GM23248 (cell line): Measurements from ENCODE around the gene SALL2. TPM values are rescaled to one million over a fixed set of nuclear protein-coding genes. Genes with fewer than 3 reads are reported as not detected.

Experiments
- DNase-seq: peaks from one replicate; pipeline ENCODE4 v3.0.0-alpha.2; 2015
- H2AFZ ChIP-seq: fragments of 200-600 bp; sonication (generic); 2 replicates; pipeline ENCODE4 v1.6.1; 2016; ENCODE audit warnings: antibody characterized with exemption
- H3F3A ChIP-seq: fragments of 200-600 bp; sonication (generic); 2 replicates; pipeline ENCODE4 v1.6.1; 2016; ENCODE audit warnings: mild to moderate bottlenecking, antibody characterized with exemption, mixed run types; ENCODE audit not compliant: insufficient read depth
- H3K27ac ChIP-seq: fragments of 200-600 bp; sonication (generic); 2 replicates; pipeline ENCODE4 v1.5.1; 2016; ENCODE audit warnings: mild to moderate bottlenecking
- H3K27me3 ChIP-seq: fragments of 200-600 bp; sonication (generic); replicated peaks from 2 replicates; pipeline ENCODE4 v1.6.1; 2016; ENCODE audit warnings: mild to moderate bottlenecking; ENCODE audit not compliant: insufficient read depth
- H3K36me3 ChIP-seq: fragments of 200-600 bp; sonication (generic); 2 replicates; pipeline ENCODE4 v1.6.1; 2016; ENCODE audit warnings: low read depth, mild to moderate bottlenecking
- H3K4me1 ChIP-seq: fragments of 200-600 bp; sonication (generic); 2 replicates; pipeline ENCODE4 v1.6.1; 2016; ENCODE audit warnings: mild to moderate bottlenecking; ENCODE audit not compliant: insufficient read depth
- H3K4me2 ChIP-seq: fragments of 200-600 bp; sonication (generic); one replicate; pipeline ENCODE4 v1.6.1; 2016; ENCODE audit warnings: mild to moderate bottlenecking; ENCODE audit not compliant: unreplicated experiment
- H3K4me3 ChIP-seq: fragments of 200-600 bp; sonication (generic); 2 replicates; pipeline ENCODE4 v1.5.1; 2016; ENCODE audit warnings: mild to moderate bottlenecking
- H3K79me2 ChIP-seq: fragments of 200-600 bp; sonication (generic); 2 replicates; pipeline ENCODE4 v1.6.1; 2016; ENCODE audit warnings: mild to moderate bottlenecking; ENCODE audit not compliant: insufficient read depth
- H3K9ac ChIP-seq: fragments of 200-600 bp; sonication (generic); 2 replicates; pipeline ENCODE4 v1.6.1; 2016; ENCODE audit warnings: mild to moderate bottlenecking
- H3K9me2 ChIP-seq: fragments of 200-600 bp; sonication (generic); 2 replicates; pipeline ENCODE4 v1.6.1; 2016; ENCODE audit warnings: mixed run types, mild to moderate bottlenecking, moderate library complexity; ENCODE audit not compliant: insufficient read depth
- H3K9me3 ChIP-seq: fragments of 200-600 bp; sonication (generic); one replicate; pipeline ENCODE4 v1.6.1; 2017; ENCODE audit warnings: low read depth
- H4K20me1 ChIP-seq: fragments of 200-600 bp; sonication (generic); 2 replicates; pipeline ENCODE4 v1.6.0; 2016; ENCODE audit not compliant: insufficient read depth
- EZH2 ChIP-seq: fragments of 200-600 bp; sonication (generic); IDR thresholded peaks from 2 replicates; pipeline ENCODE4 v1.6.1; 2018; ENCODE audit warnings: antibody characterized with exemption, mild to moderate bottlenecking; ENCODE audit not compliant: insufficient read depth, poor library complexity, severe bottlenecking
- EZH2phosphoT487 ChIP-seq: fragments of 200-600 bp; sonication (generic); IDR thresholded peaks from 2 replicates; pipeline ENCODE4 v1.6.1; 2018; ENCODE audit warnings: antibody characterized with exemption, moderate library complexity, mild to moderate bottlenecking, low read depth; ENCODE audit not compliant: insufficient read depth
- WGBS, 2 experiments: methylation state at CpG; one replicate each; pipeline ENCODE4 v1.1.6; 2015 to 2017; ENCODE audit warnings: low lambda C conversion rate in 2 of 2, low coverage in 1 of 2; ENCODE audit errors: missing lambda C conversion rate in 2 of 2; 5-methylcytosine and 5-hydroxymethylcytosine counted together
- in situ Hi-C: fragments of 300-500 bp; cut with MboI; formaldehyde crosslinking; loops from 2 replicates; pipeline ENCODE4 v1.15.0; 2020
- polyA plus RNA-seq: library from polyadenylated mRNA; unstranded; fragments of >200 nt; fragmentation: Nextera tagmentation; extraction: Ambion mirVana; gene quantifications from 2 replicates; pipeline ENCODE4 v1.2.1, GENCODE V29; 2016
- total RNA-seq: library from RNA; depleted of rRNA; stranded (reverse); fragments of >200 nt; shearing (Covaris generic); gene quantifications from 2 replicates; pipeline ENCODE4 v1.2.3, GENCODE V29; 2014

SALL2 gene
- total and polyA plus RNA-seq, 2 experiments from 2014 or later, result 0.69 to 2.7 TPM

- no peaks in the 10 kb centered on the region for H3K9me3 ChIP-seq
- H2AFZ ChIP-seq, result no peak overlapping the region
- H3K9ac ChIP-seq, result no peak overlapping the region
- 88 to 96% methylated on average over 3 to 4 of the region's 4 CpGs for WGBS, 2 experiments
- peaks cover 18% of the 10 kb centered on the region for H3F3A ChIP-seq
- TF ChIP-seq EZH2phosphoT487 (no peak), EZH2 (no peak)
- in situ Hi-C loops, result no loop called here
- peaks cover 26% of the 10 kb centered on the region for H3K36me3 ChIP-seq
- H3K27me3 ChIP-seq, result no peaks in the 10 kb centered on the region
- H3K4me1 ChIP-seq, result peaks cover 8% of the 10 kb centered on the region
- H3K27ac ChIP-seq, result no peak overlapping the region
- no peak for DNase-seq
- no peak overlapping the region for H3K4me2 ChIP-seq
- peaks cover 56% of the 10 kb centered on the region for H3K79me2 ChIP-seq
- no peak overlapping the region for H3K4me3 ChIP-seq
- no peaks in the 10 kb centered on the region for H3K9me2 ChIP-seq
- H4K20me1 ChIP-seq, result no peaks in the 10 kb centered on the region
Measured at GRCh38 chr14:21503376-21503775, 22.8 kb downstream of the SALL2 start.

DNA sequence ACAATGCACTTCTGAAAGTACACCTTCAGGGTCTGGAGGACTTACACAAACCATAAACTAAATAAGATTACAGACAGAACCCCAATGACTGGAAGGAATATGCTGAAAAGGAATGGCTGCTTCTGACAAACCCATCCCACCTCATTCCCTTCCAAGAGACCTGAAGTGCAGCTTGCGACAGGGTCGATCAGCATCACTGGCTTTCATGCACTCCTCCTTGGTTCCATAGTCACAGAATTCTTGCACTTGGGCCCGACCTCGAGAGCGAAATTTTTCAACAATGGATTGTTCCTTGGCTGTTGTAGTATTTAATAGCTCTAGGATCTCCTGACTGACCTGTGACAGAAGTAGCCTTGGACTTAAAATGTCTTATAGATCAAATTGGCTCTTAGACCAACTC is 24.6 kb downstream of the SALL2 start:
- H3K9me2 ChIP-seq, result no peaks in the 10 kb centered on the region
- H3K4me3 ChIP-seq, result no peak overlapping the region
- no peak overlapping the region for H3K4me2 ChIP-seq
- no peaks in the 10 kb centered on the region for H4K20me1 ChIP-seq
- no peaks in the 10 kb centered on the region for H3K27me3 ChIP-seq
- peaks cover 38% of the 10 kb centered on the region for H3K79me2 ChIP-seq
- WGBS, 2 experiments, result 97 to 100% methylated on average over 5 of the region's 5 CpGs
- peaks cover 8% of the 10 kb centered on the region for H3K4me1 ChIP-seq
- no peak overlapping the region for H2AFZ ChIP-seq
- H3K9ac ChIP-seq, result no peak overlapping the region
- in situ Hi-C loops, result no loop called here
- TF ChIP-seq EZH2phosphoT487 (no peak), EZH2 (no peak)
- peaks cover 24% of the 10 kb centered on the region for H3F3A ChIP-seq
- H3K27ac ChIP-seq, result no peak overlapping the region
- no peaks in the 10 kb centered on the region for H3K9me3 ChIP-seq
- peaks cover 38% of the 10 kb centered on the region for H3K36me3 ChIP-seq
- DNase-seq, result no peak

GRCh38 chr14:21498540-21499526 is 27.3 kb downstream of the SALL2 start:
- peak; percentile 80 for DNase-seq
- peaks cover 40% of the 10 kb centered on the region for H3F3A ChIP-seq
- H3K27ac ChIP-seq, result peak overlapping the region; percentile 12; the same call in 1 of the 2 replicates
- peaks cover 16% of the 10 kb centered on the region for H3K4me1 ChIP-seq
- H2AFZ ChIP-seq, result no peak overlapping the region
- H3K9ac ChIP-seq, result no peak overlapping the region
- no peaks in the 10 kb centered on the region for H3K9me2 ChIP-seq
- H3K79me2 ChIP-seq, result 0 out of 2 replicates have a peak, but pooled peaks cover 11% of the 10 kb centered on the region
- H3K36me3 ChIP-seq, result peaks cover 47% of the 10 kb centered on the region
- H3K27me3 ChIP-seq, result no peaks in the 10 kb centered on the region
- TF ChIP-seq EZH2 (no peak), EZH2phosphoT487 (no peak)
- no peak overlapping the region for H3K4me2 ChIP-seq
- 62 to 67% methylated on average over 5 of the region's 5 CpGs for WGBS, 2 experiments
- H3K9me3 ChIP-seq, result no peaks in the 10 kb centered on the region
- in situ Hi-C loops, result no loop called here
- no peak overlapping the region for H3K4me3 ChIP-seq
- H4K20me1 ChIP-seq, result no peaks in the 10 kb centered on the region

- WGBS, 2 experiments, result 89 to 96% methylated on average over 2 of the region's 2 CpGs
- Histone ChIP-seq H3K27me3 (no peaks in the 10 kb centered on the region), H3K79me2 (no peaks in the 10 kb centered on the region), H3K27ac (no peak overlapping the region), H3K9me3 (no peaks in the 10 kb centered on the region), H3F3A (peaks cover 37% of the 10 kb centered on the region), H3K9ac (no peak overlapping the region), H4K20me1 (no peaks in the 10 kb centered on the region), H2AFZ (no peak overlapping the region), H3K4me2 (no peak overlapping the region), H3K4me1 (peaks cover 16% of the 10 kb centered on the region), H3K36me3 (peaks cover 49% of the 10 kb centered on the region), H3K9me2 (no peaks in the 10 kb centered on the region), H3K4me3 (no peak overlapping the region)
- DNase-seq, result no peak
- no peak for TF ChIP-seq EZH2
- no peak for TF ChIP-seq EZH2phosphoT487
- in situ Hi-C loops, result no loop called here
Measured at GRCh38 chr14:21496453-21496852, 29.7 kb downstream of the SALL2 start.
